Colonic mucosa (tissue), 4 donors: ENCODE results near the gene COG3. TPM values are rescaled to one million over a fixed set of nuclear protein-coding genes. Genes with fewer than 3 reads are reported as not detected.

Experiments
- DNase-seq: peaks from one replicate; pipeline ENCODE4 v3.0.0-alpha.2; 2020
- H3K27ac ChIP-seq: fragments of 200-600 bp; one replicate; pipeline ENCODE4 v1.8.0; 2021
- H3K27me3 ChIP-seq: fragments of 200-600 bp; one replicate; pipeline ENCODE4 v1.8.0; 2021
- H3K36me3 ChIP-seq: fragments of 200-600 bp; one replicate; pipeline ENCODE4 v1.8.0; 2021
- H3K4me1 ChIP-seq: fragments of 200-600 bp; one replicate; pipeline ENCODE4 v1.8.0; 2021; ENCODE audit warnings: mild to moderate bottlenecking
- H3K4me3 ChIP-seq: fragments of 200-600 bp; one replicate; pipeline ENCODE4 v1.8.0; 2021
- H3K9ac ChIP-seq, 2 donors: one replicate each; pipeline ENCODE4 v1.7.0; 2013; ENCODE audit warnings: control low read depth in 2 of 2, low read depth in 2 of 2, low read length in 2 of 2
- H3K9me3 ChIP-seq: fragments of 200-600 bp; one replicate; pipeline ENCODE4 v1.8.0; 2021
- CTCF ChIP-seq: fragments of 200-600 bp; IDR thresholded peaks from one replicate; pipeline ENCODE4 v1.8.0; 2022; ENCODE audit warnings: antibody characterized with exemption, mild to moderate bottlenecking
- intact Hi-C: fragments of 100-400 bp; cut with DNase I; formaldehyde crosslinking; loops from one replicate; pipeline ENCODE4 v1.14.1; 2022
- total RNA-seq, 2 donors: library from RNA; stranded (reverse); fragmentation: NEBNext Ultra II Directional in 1 of 2; extraction: Animal tissue kit (Norgen Biotek cat#: 25700) in 1 of 2; gene quantifications; one replicate each; pipeline ENCODE4 v1.2.1, GENCODE V29; 2021
- donor health status: healthy.
- donor health status: DM: no; HTN: no; CAD: no.
- donor health status: DM: no; HTN: no; CAD: no.

Gene COG3
- total RNA-seq, 2 donors from 2014 or later: 39.0 to 49.8 TPM

- intact Hi-C loops: no loop called here
- Histone ChIP-seq H3K27me3 (no peaks in the 10 kb centered on the region), H3K4me3 (no peak overlapping the region), H3K4me1 (no peaks in the 10 kb centered on the region), H3K36me3 (peaks cover 8% of the 10 kb centered on the region), H3K9me3 (no peaks in the 10 kb centered on the region), H3K27ac (no peak overlapping the region), H3K9ac (no peak overlapping the region)
- no peak for TF ChIP-seq CTCF
- no peak for DNase-seq
Observed at GRCh38 chr13:45492538-45492937, 27.8 kb downstream of the COG3 start.

GRCh38 chr13:45496942-45497341, 32.2 kb downstream of the COG3 start:
- Histone ChIP-seq H3K9me3 (no peaks in the 10 kb centered on the region), H3K4me3 (no peak overlapping the region), H3K4me1 (no peaks in the 10 kb centered on the region), H3K27me3 (no peaks in the 10 kb centered on the region), H3K27ac (no peak overlapping the region), H3K36me3 (peaks cover 8% of the 10 kb centered on the region), H3K9ac (no peak overlapping the region)
- no peak for TF ChIP-seq CTCF
- intact Hi-C loops: no loop called here
- no peak for DNase-seq

GRCh38 chr13:45500492-45501174, 35.9 kb downstream of the COG3 start:
- Histone ChIP-seq H3K4me3 (no peak overlapping the region), H3K4me1 (no peaks in the 10 kb centered on the region), H3K27me3 (no peaks in the 10 kb centered on the region), H3K27ac (no peak overlapping the region), H3K36me3 (peaks cover 18% of the 10 kb centered on the region), H3K9me3 (no peaks in the 10 kb centered on the region), H3K9ac (no peak overlapping the region)
- no peak for DNase-seq
- TF ChIP-seq CTCF: no peak
- intact Hi-C loops: no loop called here

GRCh38 chr13:45501175-45501526, 36.4 kb downstream of the COG3 start:
- Histone ChIP-seq H3K36me3 (peaks cover 13% of the 10 kb centered on the region), H3K27me3 (no peaks in the 10 kb centered on the region), H3K4me3 (no peak overlapping the region), H3K4me1 (no peaks in the 10 kb centered on the region), H3K27ac (no peak overlapping the region), H3K9ac (no peak overlapping the region), H3K9me3 (no peaks in the 10 kb centered on the region)
- intact Hi-C loops: no loop called here
- TF ChIP-seq CTCF: no peak
- DNase-seq: no peak

GRCh38 chr13:45503658-45504057, 38.9 kb downstream of the COG3 start:
- intact Hi-C loops: no loop called here

More at GRCh38 chr13:45503658-45504057, 38.9 kb downstream of the COG3 start:
- no peak overlapping the region for H3K4me3 ChIP-seq
- no peaks in the 10 kb centered on the region for H3K4me1 ChIP-seq
- H3K36me3 ChIP-seq: peaks cover 17% of the 10 kb centered on the region
- H3K9me3 ChIP-seq: no peaks in the 10 kb centered on the region
- DNase-seq: no peak
- H3K27ac ChIP-seq: no peak overlapping the region
- H3K27me3 ChIP-seq: no peaks in the 10 kb centered on the region
- H3K9ac ChIP-seq: no peak overlapping the region
- TF ChIP-seq CTCF: no peak
